HG03139 (cell line): Measurements from ENCODE around the gene TIMM50.
"Not testable (repeated sequence)": the region's sequence is repeated elsewhere in the genome, so short reads cannot be mapped to it uniquely, and the experiment has no call there.

ENCODE experiments used
- ATAC-seq: cut with Tn5 transposase; IDR thresholded peaks from one replicate; pipeline ENCODE4 v1.9.1; 2021; ENCODE audit not compliant: unreplicated experiment

TIMM50 gene

GRCh38 chr19:39480337-39481228, at the start of gene TIMM50:
TIMM50 (plus strand) TSS chr19:39480838; CDS start chr19:39480854, 16 bp downstream.
- peak; percentile 89 for ATAC-seq

GRCh38 chr19:39432677-39433025, 48.0 kb upstream of the TIMM50 start:
- ATAC-seq, result no peak

- ATAC-seq, result no peak
Measured at GRCh38 chr19:39433480-39434079, 47.1 kb upstream of the TIMM50 start.

GRCh38 chr19:39434123-39435076, 46.2 kb upstream of the TIMM50 start:
- no peak for ATAC-seq

GRCh38 chr19:39435499-39436349, 44.9 kb upstream of the TIMM50 start, which contains the start of gene RPS16:
RPS16 (minus strand) TSS chr19:39435949; CDS start chr19:39435895, 54 bp downstream.
- ATAC-seq, result peak; percentile 59

- no peak for ATAC-seq
Measured at GRCh38 chr19:39436350-39436716, 44.3 kb upstream of the TIMM50 start.

- no peak for ATAC-seq
Measured at GRCh38 chr19:39438270-39438934, 42.2 kb upstream of the TIMM50 start.

GRCh38 chr19:39444598-39445195, 35.9 kb upstream of the TIMM50 start:
- no peak for ATAC-seq

GRCh38 chr19:39445196-39446111, 35.2 kb upstream of the TIMM50 start, which contains the start of gene SUPT5H:
SUPT5H (plus strand) TSS chr19:39445582; CDS start chr19:39445891, 309 bp downstream.
- ATAC-seq, result peak; percentile 79

- no peak for ATAC-seq
Measured at GRCh38 chr19:39446365-39447084, 34.1 kb upstream of the TIMM50 start.

GRCh38 chr19:39448271-39448670, 32.4 kb upstream of the TIMM50 start:
- ATAC-seq, result no peak

GRCh38 chr19:39449116-39449797, 31.4 kb upstream of the TIMM50 start:
- no peak for ATAC-seq

GRCh38 chr19:39451257-39451656, 29.4 kb upstream of the TIMM50 start:
- ATAC-seq, result not testable (repeated sequence)

GRCh38 chr19:39463403-39463802, 17.2 kb upstream of the TIMM50 start:
- ATAC-seq, result no peak

GRCh38 chr19:39465956-39466747, 14.5 kb upstream of the TIMM50 start:
- ATAC-seq, result no peak

- ATAC-seq, result no peak
Measured at GRCh38 chr19:39467941-39468340, 12.7 kb upstream of the TIMM50 start.
